H1 (cell line): ENCODE measurements around the gene CDYL2. TPM values are rescaled to one million over a fixed set of nuclear protein-coding genes. Genes with fewer than 3 reads are reported as not detected.

Experiments used
- CTCF ChIA-PET: fragments of 300-600 bp; sonication (Branson Sonifier 250); formaldehyde crosslinking; loops from one replicate; lab custom pipeline; 2021; ENCODE audit not compliant: partially characterized antibody; lab: Charles Lee
- POLR2A ChIA-PET: fragments of 300-600 bp; sonication (Branson Sonifier 250); formaldehyde crosslinking; loops from one replicate; lab custom pipeline; 2021; ENCODE audit warnings: inconsistent platforms; ENCODE audit not compliant: partially characterized antibody; lab: Charles Lee
- DNase-seq, 2 experiments: peaks; one replicate each; pipeline versions ENCODE4 v3.0.0 to v3.0.0-alpha.2; 2010 to 2022; ENCODE audit warnings: low spot score in 2 of 2, low read depth in 1 of 2, mixed read lengths in 1 of 2
- FAIRE-seq: peaks from 2 replicates; lab custom pipeline; 2011; peaks lifted over from hg19 to GRCh38; lab: Jason Lieb, UNC
- H2AFZ ChIP-seq: 2 replicates; pipeline ENCODE4 v1.8.1; 2012; ENCODE audit warnings: low read length, inconsistent platforms
- H2AK5ac ChIP-seq: 2 replicates; pipeline ENCODE4 v1.6.1; 2013; ENCODE audit warnings: low read depth, low read length
- H2BK120ac ChIP-seq: replicated peaks from 2 replicates; pipeline ENCODE3; 2013; ENCODE audit warnings: low read depth, low read length, inconsistent platforms
- H2BK12ac ChIP-seq: 2 replicates; pipeline ENCODE4 v1.6.1; 2013; ENCODE audit warnings: low read depth, low read length
- H2BK15ac ChIP-seq: 2 replicates; pipeline ENCODE4 v1.6.1; 2013; ENCODE audit warnings: low read length
- H2BK20ac ChIP-seq: 2 replicates; pipeline ENCODE4 v1.6.1; 2013; ENCODE audit warnings: low read length
- H2BK5ac ChIP-seq: 2 replicates; pipeline ENCODE4 v1.6.1; 2013; ENCODE audit warnings: low read depth, low read length
- H3K14ac ChIP-seq: 2 replicates; pipeline ENCODE4 v1.6.1; 2013; ENCODE audit warnings: inconsistent platforms; ENCODE audit not compliant: insufficient read length
- H3K18ac ChIP-seq: 2 replicates; pipeline ENCODE4 v1.6.1; 2013; ENCODE audit warnings: low read length; ENCODE audit errors: extremely low read depth
- H3K23ac ChIP-seq: 2 replicates; pipeline ENCODE4 v1.6.1; 2013; ENCODE audit warnings: inconsistent platforms; ENCODE audit not compliant: insufficient read length
- H3K23me2 ChIP-seq: 2 replicates; pipeline ENCODE4 v1.6.1; 2013; ENCODE audit warnings: low read depth, low read length
- H3K27ac ChIP-seq: 2 replicates; pipeline ENCODE4 v1.6.1; 2011; ENCODE audit warnings: low read depth, low read length, inconsistent platforms
- H3K27me3 ChIP-seq, 4 experiments: replicated peaks in 1 of 4; 1 replicate in 1 of 4; 2 replicates in 3 of 4; pipeline versions ENCODE4 v1.6.1 to v1.8.1; 2011 to 2013; ENCODE audit warnings: low read length in 3 of 4, mild to moderate bottlenecking in 3 of 4, inconsistent platforms in 2 of 4, mixed read lengths in 2 of 4, moderate library complexity in 1 of 4; ENCODE audit not compliant: control insufficient read depth in 3 of 4, insufficient read depth in 3 of 4; ENCODE audit errors: extremely low read depth in 1 of 4
- H3K36me3 ChIP-seq, 4 experiments: 2 replicates each; pipeline versions ENCODE4 v1.6.1 to v1.8.1; 2011 to 2013; ENCODE audit warnings: mild to moderate bottlenecking in 4 of 4, low read length in 3 of 4, moderate library complexity in 2 of 4, control low read depth in 1 of 4, inconsistent platforms in 1 of 4; ENCODE audit not compliant: insufficient read depth in 4 of 4, control insufficient read depth in 2 of 4
- H3K4ac ChIP-seq: replicated peaks from 2 replicates; pipeline ENCODE3; 2013; ENCODE audit warnings: low read length, low read depth, mixed read lengths, inconsistent platforms; ENCODE audit not compliant: insufficient read length
- H3K4me1 ChIP-seq, 4 experiments: replicated peaks in 1 of 4; 1 replicate in 1 of 4; 2 replicates in 3 of 4; pipeline versions ENCODE4 v1.6.1 to v1.8.1; 2011 to 2013; ENCODE audit warnings: low read length in 3 of 4, inconsistent platforms in 2 of 4, mixed read lengths in 1 of 4; ENCODE audit not compliant: insufficient read depth in 4 of 4, control insufficient read depth in 3 of 4
- H3K4me2 ChIP-seq, 2 experiments: 2 replicates each; pipeline versions ENCODE4 v1.6.1 to v1.8.1; 2011 to 2013; ENCODE audit warnings: low read depth in 2 of 2, low read length in 2 of 2, control low read depth in 1 of 2, inconsistent platforms in 1 of 2, mild to moderate bottlenecking in 1 of 2; ENCODE audit not compliant: insufficient read depth in 1 of 2
- H3K4me3 ChIP-seq, 4 experiments: fragments of 200-600, 300-600 bp in 1 of 4; sonication (generic), shearing (Covaris generic), sonication (Bioruptor Twin) in 1 of 4; 2 replicates each; pipeline versions ENCODE4 v1.5.1 to v1.8.1; 2011 to 2016; ENCODE audit warnings: low read length in 4 of 4, low read depth in 3 of 4, control low read depth in 2 of 4, inconsistent platforms in 2 of 4, mild to moderate bottlenecking in 2 of 4, mixed read lengths in 1 of 4, moderate library complexity in 1 of 4; ENCODE audit not compliant: insufficient read depth in 2 of 4; ENCODE audit errors: extremely low read depth in 1 of 4
- H3K56ac ChIP-seq: replicated peaks from 2 replicates; pipeline ENCODE3; 2013; ENCODE audit warnings: low read depth, mild to moderate bottlenecking, mixed read lengths, low read length, inconsistent platforms; ENCODE audit not compliant: insufficient read length
- H3K79me1 ChIP-seq: 2 replicates; pipeline ENCODE4 v1.6.1; 2013; ENCODE audit warnings: low read depth, low read length, control low read depth
- H3K79me2 ChIP-seq, 2 experiments: 2 replicates each; pipeline versions ENCODE4 v1.6.1 to v1.8.1; 2012 to 2013; ENCODE audit warnings: low read length in 2 of 2, mild to moderate bottlenecking in 2 of 2, inconsistent platforms in 1 of 2; ENCODE audit not compliant: insufficient read depth in 2 of 2, control insufficient read depth in 1 of 2
- H3K9ac ChIP-seq, 4 experiments: replicated peaks in 1 of 4; 1 replicate in 1 of 4; 2 replicates in 3 of 4; pipeline versions ENCODE4 v1.6.1 to v1.8.1; 2011 to 2013; ENCODE audit warnings: low read depth in 3 of 4, low read length in 3 of 4, control low read depth in 2 of 4, mild to moderate bottlenecking in 2 of 4, moderate library complexity in 2 of 4, inconsistent platforms in 1 of 4; ENCODE audit errors: extremely low read depth in 1 of 4
- H3K9me3 ChIP-seq, 2 experiments: 2 replicates each; pipeline versions ENCODE4 v1.6.1 to v1.8.1; 2012 to 2013; ENCODE audit warnings: mild to moderate bottlenecking in 2 of 2, moderate library complexity in 2 of 2, control low read depth in 1 of 2, inconsistent platforms in 1 of 2, low read depth in 1 of 2, low read length in 1 of 2, mixed read lengths in 1 of 2; ENCODE audit not compliant: insufficient read depth in 2 of 2
- H4K20me1 ChIP-seq, 2 experiments: replicated peaks in 1 of 2; 2 replicates each; pipeline versions ENCODE3 to v1.8.1; 2011 to 2013; ENCODE audit warnings: inconsistent platforms in 2 of 2, low read length in 2 of 2, mild to moderate bottlenecking in 1 of 2; ENCODE audit not compliant: insufficient read depth in 2 of 2, control insufficient read depth in 1 of 2
- H4K5ac ChIP-seq: 2 replicates; pipeline ENCODE4 v1.6.1; 2013; ENCODE audit warnings: low read length, low read depth, mixed read lengths, inconsistent platforms; ENCODE audit not compliant: insufficient read length
- H4K8ac ChIP-seq: 2 replicates; pipeline ENCODE4 v1.8.0; 2013; ENCODE audit warnings: mild to moderate bottlenecking, moderate library complexity, low read length, inconsistent platforms; ENCODE audit not compliant: insufficient read depth; ENCODE audit errors: extremely low read depth
- H4K91ac ChIP-seq: replicated peaks from 2 replicates; pipeline ENCODE3; 2013; ENCODE audit warnings: low read length, mixed read lengths, inconsistent platforms; ENCODE audit not compliant: insufficient read length
- BCL11A ChIP-seq, 2 experiments: IDR thresholded peaks; one replicate each; pipeline ENCODE4 v1.6.1; 2011; ENCODE audit warnings: low read depth in 2 of 2, low read length in 2 of 2, mild to moderate bottlenecking in 2 of 2
- JUND ChIP-seq: IDR thresholded peaks from 2 replicates; pipeline ENCODE4 v1.6.1; 2011; ENCODE audit warnings: mild to moderate bottlenecking, improper control_type of control experiment, low read length
- KDM4A ChIP-seq: IDR thresholded peaks from one replicate; pipeline ENCODE4 v1.7.1; 2012; ENCODE audit warnings: low read depth, mild to moderate bottlenecking, moderate library complexity, low read length, inconsistent platforms; ENCODE audit not compliant: severe bottlenecking
- RAD21 ChIP-seq, 2 experiments: IDR thresholded peaks in 1 of 2; conservative IDR thresholded peaks in 1 of 2; 2 replicates each; pipeline ENCODE4 v1.6.1; 2011; ENCODE audit warnings: low read depth in 2 of 2, low read length in 2 of 2, improper control_type of control experiment in 1 of 2, inconsistent platforms in 1 of 2, mild to moderate bottlenecking in 1 of 2, moderate library complexity in 1 of 2
- SAP30 ChIP-seq: fragments of 300-600 bp; sonication (generic); IDR thresholded peaks from 2 replicates; pipeline ENCODE4 v1.7.1; 2012; ENCODE audit warnings: low read length, moderate library complexity, mild to moderate bottlenecking, inconsistent platforms; ENCODE audit not compliant: insufficient read depth, insufficient replicate concordance
- SIN3A ChIP-seq, 2 experiments: IDR thresholded peaks in 1 of 2; conservative IDR thresholded peaks in 1 of 2; 2 replicates each; pipeline ENCODE4 v1.6.1; 2011 to 2012; ENCODE audit warnings: low read length in 2 of 2, improper control_type of control experiment in 1 of 2, low read depth in 1 of 2, mild to moderate bottlenecking in 1 of 2
- SIX5 ChIP-seq: IDR thresholded peaks from 2 replicates; pipeline ENCODE4 v1.6.1; 2011; ENCODE audit warnings: mild to moderate bottlenecking, low read depth, low read length
- TAF7 ChIP-seq: optimal IDR thresholded peaks from 2 replicates; pipeline ENCODE3; 2011; ENCODE audit warnings: low read depth, mild to moderate bottlenecking, inconsistent platforms, low read length, moderate library complexity, borderline replicate concordance
- polyA plus RNA-seq, 7 experiments: library from polyadenylated mRNA; depleted of rRNA in 3 of 7; stranded (reverse) in 5 of 7; unstranded in 2 of 7; fragments of >200 nt in 5 of 7; fragments of 200-250 nt in 2 of 7; gene quantifications; 1 replicate in 5 of 7; 2 replicates in 1 of 7; 4 replicates in 1 of 7; pipeline versions ENCODE4 v1.2.1 to v1.2.3, GENCODE V29; 2011 to 2013; ENCODE audit warnings: missing spikeins in 2 of 7, mixed read lengths in 2 of 7
- total RNA-seq: library from RNA; stranded (reverse); fragmentation: NEBNext Ultra II Directional; extraction: Animal tissue kit (Norgen Biotek cat#: 25700); gene quantifications from 2 replicates; pipeline ENCODE4 v1.2.1, GENCODE V29; 2021

Gene CDYL2
- total and polyA plus RNA-seq, 2 of the 8 experiments (the other 6 are each of a cell fraction or from before 2014, with no cell fraction given): 0.33 to 5.3 TPM

GRCh38 chr16:80602894-80603293 lies 201.5 kb downstream of the CDYL2 start:
- Histone ChIP-seq H3K23me2 (no peaks in the 10 kb centered on the region), H3K4ac (no peak overlapping the region), H2AK5ac (no peak overlapping the region), H3K27me3 (no peaks in the 10 kb centered on the region), H3K9me3 (peaks cover 18 to 63% of the 10 kb centered on the region in 2 experiments; a peak in 3 of 4 replicates), H3K23ac (no peak overlapping the region), H3K79me2 (no peaks in the 10 kb centered on the region), H3K4me1 (no peaks in the 10 kb centered on the region), H2AFZ (no peak overlapping the region), H3K14ac (no peak overlapping the region), H3K27ac (no peak overlapping the region), H3K18ac (no peak overlapping the region), H4K20me1 (no peaks in the 10 kb centered on the region), H2BK12ac (no peak overlapping the region), H2BK20ac (no peak overlapping the region), H4K8ac (no peak overlapping the region), H3K36me3 (no peaks in the 10 kb centered on the region; a peak in 1 of 8 replicates), H3K4me3 (no peak overlapping the region), H3K9ac (no peak overlapping the region), H3K79me1 (no peaks in the 10 kb centered on the region), H2BK120ac (no peak overlapping the region), H4K5ac (no peak overlapping the region), H3K4me2 (no peak overlapping the region), H3K56ac (no peak overlapping the region), H4K91ac (no peak overlapping the region), H2BK15ac (no peak overlapping the region), H2BK5ac (no peak overlapping the region)
- POLR2A ChIA-PET: no interaction called here
- no peak for FAIRE-seq
- CTCF ChIA-PET: no interaction called here
- DNase-seq: no peak
- TF ChIP-seq JUND (no peak), SIX5 (no peak), KDM4A (no peak), TAF7 (no peak), BCL11A (IDR thresholded peaks at IDR 0.05; ENCODE audit: low read depth in 2 of 2, low read length in 2 of 2) (no peak), SIN3A (conservative IDR thresholded peaks at IDR 0.05 in 1 of 2, IDR thresholded peaks at IDR 0.05 in 1 of 2; ENCODE audit: low read depth in 1 of 2, low read length in 2 of 2) (no peak), RAD21 (IDR thresholded peaks at IDR 0.05 in 1 of 2, conservative IDR thresholded peaks at IDR 0.05 in 1 of 2; ENCODE audit: low read depth in 2 of 2, low read length in 2 of 2) (no peak), SAP30 (no peak)
